Breast epithelium (tissue), 4 donors: Measurements from ENCODE around the gene TTC39A. TPM values are rescaled to one million over a fixed set of nuclear protein-coding genes. Genes with fewer than 3 reads are reported as not detected.

Source experiments
- DNase-seq, 2 donors: peaks; one replicate each; pipeline ENCODE4 v3.0.0-alpha.2; 2019; ENCODE audit warnings: low spot score in 2 of 2
- H3K27ac ChIP-seq, 2 donors: fragments of 200-600 bp; sonication (generic) in 1 of 2; one replicate each; pipeline ENCODE4 v1.5.1; 2016 to 2019; ENCODE audit warnings: mild to moderate bottlenecking in 1 of 2
- H3K27me3 ChIP-seq, 2 donors: fragments of 200-600 bp; sonication (generic) in 1 of 2; one replicate each; pipeline versions ENCODE4 v1.5.1 to v1.6.0; 2017 to 2019; ENCODE audit warnings: control low read depth in 1 of 2, mild to moderate bottlenecking in 1 of 2
- H3K36me3 ChIP-seq: fragments of 200-600 bp; one replicate; pipeline ENCODE4 v1.5.1; 2019
- H3K4me1 ChIP-seq, 2 donors: fragments of 200-600 bp; sonication (generic); one replicate each; pipeline ENCODE4 v1.5.1; 2016 to 2019; ENCODE audit warnings: control low read depth in 1 of 2
- H3K4me3 ChIP-seq, 3 donors: fragments of 200-600 bp; sonication (generic); 1 replicate in 2 of 3; 2 replicates in 1 of 3; pipeline ENCODE4 v1.5.1; 2016 to 2019; ENCODE audit warnings: mild to moderate bottlenecking in 3 of 3, moderate library complexity in 2 of 3
- H3K9me3 ChIP-seq, 2 donors: fragments of 200-600 bp; sonication (generic) in 1 of 2; one replicate each; pipeline ENCODE4 v1.5.1; 2016 to 2019; ENCODE audit warnings: control low read depth in 1 of 2
- CTCF ChIP-seq, 3 donors: fragments of 450-650 bp; IDR thresholded peaks; one replicate each; pipeline ENCODE4 v1.5.1; 2016 to 2017; ENCODE audit warnings: antibody characterized with exemption in 3 of 3, mild to moderate bottlenecking in 3 of 3, moderate library complexity in 3 of 3
- POLR2A ChIP-seq: fragments of 450-650 bp; IDR thresholded peaks from one replicate; pipeline ENCODE4 v1.6.1; 2016; ENCODE audit warnings: antibody characterized with exemption, mild to moderate bottlenecking, moderate library complexity
- POLR2AphosphoS5 ChIP-seq, 3 donors: sonication (generic); formaldehyde crosslinking; IDR thresholded peaks; one replicate each; pipeline ENCODE4 v1.6.1; 2017; ENCODE audit warnings: antibody characterized with exemption in 3 of 3
- intact Hi-C: fragments of 100-400 bp; cut with DNase I; formaldehyde crosslinking; loops from one replicate; pipeline ENCODE4 v1.15.1; 2023; ENCODE audit warnings: low total_unique reads
- total RNA-seq, 3 donors: library from RNA; depleted of rRNA; stranded (reverse); fragments of >200 nt; gene quantifications; one replicate each; pipeline ENCODE4 v1.1.0, GENCODE V29; 2016

Gene TTC39A
- total RNA-seq, 3 donors from 2014 or later, result 0.96 to 111 (median 72.1) TPM

DNA sequence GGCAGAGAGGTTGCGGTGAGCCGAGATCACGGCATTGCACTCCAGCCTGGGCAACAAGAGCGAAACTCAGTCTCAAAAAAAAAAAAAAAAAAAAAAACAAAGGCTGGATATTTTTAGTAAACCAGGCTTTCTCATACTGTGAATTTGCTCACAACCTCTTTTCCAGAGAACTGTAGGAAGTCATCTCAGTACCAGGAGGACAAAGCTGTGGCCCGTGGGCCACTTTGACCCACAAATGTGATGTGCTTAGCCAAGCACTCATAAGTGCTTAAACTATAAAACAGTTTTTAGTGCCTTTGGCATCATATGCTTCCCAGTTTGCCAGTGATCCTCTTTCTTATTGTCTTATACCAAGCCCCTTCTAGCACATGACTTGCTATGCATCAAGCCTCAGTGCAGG is 47.8 kb downstream of the TTC39A start:
- no peak for TF ChIP-seq POLR2A
- no peak for TF ChIP-seq CTCF (IDR thresholded peaks at IDR 0.05)
- TF ChIP-seq POLR2AphosphoS5 (IDR thresholded peaks at IDR 0.05), result no peak
- no peak overlapping the region for H3K4me3 ChIP-seq
- intact Hi-C loops, result no loop called here
- no peak for DNase-seq
- H3K27me3 ChIP-seq, result no peaks in the 10 kb centered on the region
- no peaks in the 10 kb centered on the region for H3K36me3 ChIP-seq
- no peaks in the 10 kb centered on the region for H3K9me3 ChIP-seq
- H3K27ac ChIP-seq, result no peak overlapping the region
- H3K4me1 ChIP-seq, result no peaks in the 10 kb centered on the region

DNA sequence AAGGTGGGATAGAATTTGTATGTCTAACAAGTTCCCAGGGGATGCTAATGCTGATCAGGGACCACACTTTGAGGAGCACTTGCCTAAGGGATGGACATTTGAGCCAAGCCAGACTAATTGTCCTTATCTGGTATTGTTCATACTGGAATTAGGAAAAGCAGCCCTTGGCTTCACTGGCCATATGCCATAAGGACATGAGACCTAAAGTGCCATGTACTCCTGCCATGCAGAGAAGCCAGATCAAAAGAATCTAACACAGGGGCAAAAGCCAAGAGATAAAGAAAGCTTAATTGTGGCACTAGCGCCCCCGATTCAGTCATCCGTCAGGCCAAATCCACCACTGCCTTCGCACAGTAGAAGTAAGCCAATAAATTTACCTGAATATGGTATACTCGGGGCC is 48.6 kb downstream of the TTC39A start:
- Histone ChIP-seq H3K9me3 (no peaks in the 10 kb centered on the region), H3K27ac (no peak overlapping the region), H3K36me3 (no peaks in the 10 kb centered on the region), H3K4me3 (no peak overlapping the region), H3K4me1 (no peaks in the 10 kb centered on the region), H3K27me3 (no peaks in the 10 kb centered on the region)
- intact Hi-C loops, result no loop called here
- TF ChIP-seq POLR2AphosphoS5 (IDR thresholded peaks at IDR 0.05) (no peak), POLR2A (no peak), CTCF (IDR thresholded peaks at IDR 0.05) (no peak)
- DNase-seq, result no peak

DNA sequence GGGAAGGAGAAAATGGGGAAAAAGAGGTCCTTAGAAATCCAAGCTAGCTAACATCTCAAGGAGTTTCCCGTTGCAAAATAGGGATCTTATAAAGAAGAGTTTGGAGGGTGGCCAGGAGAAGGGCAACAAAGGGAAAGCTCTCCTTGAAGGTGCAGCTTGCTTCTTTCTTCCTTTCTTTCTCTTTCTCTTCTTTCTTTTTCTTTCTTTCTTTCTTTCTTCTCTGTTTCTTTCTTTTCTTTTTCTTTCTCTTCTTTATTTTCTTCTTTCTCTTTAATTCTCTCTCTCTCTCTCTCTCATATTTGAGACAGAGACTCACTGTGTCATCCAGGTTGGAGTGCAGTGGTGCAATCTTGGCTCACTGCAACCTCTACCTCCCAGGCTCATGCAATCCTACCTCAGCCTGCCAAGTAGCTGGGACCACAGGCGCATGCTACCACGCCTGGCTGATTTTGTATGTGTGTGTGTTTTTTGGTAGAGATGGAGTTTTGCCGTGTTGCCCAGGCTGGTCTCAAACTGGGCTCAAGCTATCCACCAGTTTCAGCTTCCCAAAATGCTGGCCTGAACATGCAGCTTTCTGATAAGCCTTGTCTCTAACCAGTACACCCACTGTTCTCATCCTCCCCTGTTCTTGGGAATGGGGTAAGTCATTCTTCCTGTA is 49.9 kb downstream of the TTC39A start:
- TF ChIP-seq POLR2A (no peak), POLR2AphosphoS5 (IDR thresholded peaks at IDR 0.05) (no peak), CTCF (IDR thresholded peaks at IDR 0.05) (no peak)
- no peaks in the 10 kb centered on the region for H3K4me1 ChIP-seq
- no peak overlapping the region for H3K4me3 ChIP-seq
- intact Hi-C loops, result no loop called here
- no peaks in the 10 kb centered on the region for H3K27me3 ChIP-seq
- H3K9me3 ChIP-seq, result no peaks in the 10 kb centered on the region
- H3K27ac ChIP-seq, result no peak overlapping the region
- H3K36me3 ChIP-seq, result no peaks in the 10 kb centered on the region
- DNase-seq, result peak in 1 of 2 donors; percentile 35

GRCh38 chr1:51276286-51276685 is 54.1 kb downstream of the TTC39A start:
- no peak for DNase-seq
- intact Hi-C loops, result no loop called here
- no peak overlapping the region for H3K4me3 ChIP-seq
- H3K27ac ChIP-seq, result no peak overlapping the region
- no peaks in the 10 kb centered on the region for H3K9me3 ChIP-seq
- H3K27me3 ChIP-seq, result no peaks in the 10 kb centered on the region
- H3K36me3 ChIP-seq, result no peaks in the 10 kb centered on the region
- TF ChIP-seq POLR2AphosphoS5 (IDR thresholded peaks at IDR 0.05) (no peak), CTCF (IDR thresholded peaks at IDR 0.05) (no peak), POLR2A (no peak)
- no peaks in the 10 kb centered on the region for H3K4me1 ChIP-seq

DNA sequence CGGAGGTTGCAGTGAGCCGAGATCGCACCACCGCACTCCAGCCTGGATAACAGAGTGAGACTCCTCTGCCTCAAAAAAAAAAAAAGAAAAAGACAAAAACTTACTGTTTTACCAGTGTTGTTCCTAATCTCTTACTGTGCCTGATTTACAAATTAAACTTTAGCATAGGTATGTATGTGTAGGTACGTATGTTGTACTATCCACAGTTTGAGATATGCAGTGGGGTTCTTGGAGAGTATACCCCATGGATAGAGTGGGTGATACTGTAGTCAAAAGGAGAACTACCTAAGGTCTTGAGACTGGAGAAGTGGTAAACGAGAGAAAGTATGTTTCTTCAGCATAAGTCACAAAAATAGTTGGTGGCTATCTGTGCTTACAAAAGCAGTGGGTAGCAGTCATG is 55.7 kb downstream of the TTC39A start:
- Histone ChIP-seq H3K36me3 (no peaks in the 10 kb centered on the region), H3K27ac (no peak overlapping the region), H3K4me1 (no peaks in the 10 kb centered on the region), H3K27me3 (no peaks in the 10 kb centered on the region), H3K9me3 (no peaks in the 10 kb centered on the region), H3K4me3 (no peak overlapping the region)
- TF ChIP-seq CTCF (IDR thresholded peaks at IDR 0.05), result no peak
- no peak for TF ChIP-seq POLR2AphosphoS5 (IDR thresholded peaks at IDR 0.05)
- TF ChIP-seq POLR2A, result no peak
- DNase-seq, result no peak
- intact Hi-C loops, result no loop called here
